NAMALWA (cell line): ENCODE results near the gene USP28.
"Not testable (repeated sequence)": the region's sequence is repeated elsewhere in the genome, so short reads cannot be mapped to it uniquely, and the experiment has no call there.

ENCODE experiments used
- DNase-seq: peaks from one replicate; pipeline ENCODE4 v3.0.0-alpha.2; 2015; ENCODE audit warnings: low spot score

Gene USP28

GRCh38 chr11:113773416-113774173 is 101.8 kb downstream of the USP28 start, which contains the start of gene ZW10:
Gene ZW10 (minus strand): TSS chr11:113773692. CDS start chr11:113773666, 26 bp downstream.
- peak; percentile 95 for DNase-seq

DNA sequence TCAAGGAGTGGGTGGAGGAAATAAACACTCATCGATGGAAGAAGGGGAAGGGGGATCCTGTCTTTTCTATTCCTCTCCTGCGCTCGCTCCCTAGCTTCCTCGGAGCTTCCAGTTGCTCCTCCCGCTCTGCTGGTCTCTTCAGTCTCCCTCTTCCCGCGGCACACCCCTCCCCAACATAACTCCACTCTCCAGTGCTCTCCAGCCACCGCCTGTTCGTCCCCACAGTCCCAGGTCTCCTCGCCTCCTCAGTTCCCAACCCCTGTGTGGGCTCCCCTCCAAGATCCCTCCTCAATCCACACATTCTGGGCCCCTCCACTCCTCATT is 102.3 kb downstream of the USP28 start:
- no peak for DNase-seq

GRCh38 chr11:113771964-113772363 is 103.4 kb downstream of the USP28 start:
- DNase-seq: no peak

DNA sequence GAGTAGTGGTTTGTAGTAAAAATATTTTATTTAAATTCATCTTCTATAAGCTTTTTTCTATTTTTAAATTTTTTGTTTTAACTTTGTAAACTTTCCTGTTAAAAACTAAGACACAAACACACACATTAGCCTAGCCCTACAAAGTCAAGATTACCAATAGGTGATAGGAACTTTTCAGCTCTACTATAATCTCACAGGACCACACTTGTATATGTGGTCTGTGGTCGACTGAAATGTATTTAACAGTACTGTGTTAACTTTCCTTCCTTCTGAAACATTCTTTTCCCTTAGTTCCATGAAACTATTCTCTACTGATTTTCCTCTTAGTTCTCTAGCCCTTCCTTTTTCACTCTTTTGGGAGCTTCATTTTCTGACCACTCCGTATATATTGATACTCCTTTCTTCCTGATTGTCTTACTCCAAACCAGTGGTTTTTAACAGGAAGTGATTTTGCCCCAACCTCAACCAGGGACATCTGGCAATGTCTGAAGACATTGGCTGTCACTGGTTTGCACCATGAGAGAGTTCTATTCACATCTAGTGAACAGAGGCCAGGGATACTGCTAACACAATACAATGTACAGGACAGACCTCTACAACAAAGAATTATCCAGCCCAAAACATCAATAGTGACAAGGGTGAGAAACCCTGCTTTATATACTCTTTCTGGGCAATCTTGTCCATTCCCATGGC is 110.7 kb downstream of the USP28 start:
- no peak for DNase-seq

DNA sequence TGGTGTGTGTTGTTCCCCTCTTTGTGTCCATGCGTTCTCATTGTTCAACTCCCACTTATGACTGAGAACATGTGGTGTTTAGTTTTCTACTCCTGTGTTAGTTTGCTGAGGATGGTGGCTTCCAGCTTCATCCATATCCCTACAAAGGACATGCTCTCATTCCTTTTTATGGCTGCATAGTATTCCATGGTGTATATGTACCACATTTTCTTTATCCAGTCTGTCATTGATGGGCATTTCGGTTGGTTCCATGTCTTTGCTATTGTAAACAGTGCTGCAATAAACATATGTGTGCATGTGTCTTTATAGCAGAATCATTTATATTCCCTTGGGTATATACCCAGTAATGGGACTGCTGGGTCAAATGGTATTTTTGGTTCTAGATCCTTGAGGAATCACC is 112.3 kb downstream of the USP28 start:
- DNase-seq: not testable (repeated sequence)

GRCh38 chr11:113760241-113760640 is 115.1 kb downstream of the USP28 start:
- no peak for DNase-seq

- no peak for DNase-seq
Observed at GRCh38 chr11:113752932-113753331, 122.4 kb downstream of the USP28 start.
